ENCODE results near the gene TRIM2.

TRIM2 gene

GRCh38 chr4:153221783-153222706 is 17.8 kb downstream of the TRIM2 start:
- no peak for DNase-seq (ENCODE audit: low read depth in 2 of 2, low spot score in 1 of 2)

DNA sequence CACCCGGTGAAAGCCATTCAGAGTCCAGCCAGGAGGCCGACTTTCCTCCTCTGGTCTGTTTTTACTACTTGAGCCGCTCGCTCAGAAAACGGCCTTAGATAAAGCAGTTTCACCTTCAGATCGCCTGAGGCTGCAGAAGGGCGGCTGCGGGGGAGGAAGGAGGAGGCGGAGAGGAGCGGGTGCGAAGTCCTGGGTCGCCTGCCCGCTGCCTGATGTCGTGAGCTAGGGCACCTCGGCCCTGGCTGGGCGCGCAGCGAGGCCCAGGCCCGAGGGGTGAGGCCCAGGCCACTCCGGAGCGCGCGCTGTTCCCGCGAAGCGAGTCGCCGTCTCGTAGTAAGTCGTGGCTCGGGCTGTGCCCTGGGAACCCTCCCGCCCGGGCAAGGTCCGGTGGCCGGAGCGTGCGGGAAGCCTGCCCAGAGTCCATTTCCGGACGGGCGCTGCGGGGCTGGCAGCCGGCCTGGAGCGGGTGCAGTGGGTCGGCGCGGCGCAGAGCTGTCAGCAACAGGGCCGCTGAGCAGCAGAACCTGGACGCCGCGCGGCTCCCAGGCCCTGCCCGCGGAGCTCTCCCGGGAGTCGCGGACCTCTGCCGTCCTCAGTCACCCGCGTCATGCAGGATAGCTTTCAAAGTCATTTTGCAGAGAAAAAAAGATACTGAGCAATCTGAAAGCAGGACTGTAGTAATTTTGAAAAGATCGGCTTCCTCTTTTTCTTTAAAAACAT is 18.6 kb downstream of the TRIM2 start:
- DNase-seq (ENCODE audit: low read depth in 2 of 2, low spot score in 1 of 2), result no peak

- DNase-seq (ENCODE audit: low read depth in 2 of 2, low spot score in 1 of 2), result no peak
These were observed 19.2 kb downstream of the TRIM2 start for GRCh38 chr4:153223427-153223801.

DNA sequence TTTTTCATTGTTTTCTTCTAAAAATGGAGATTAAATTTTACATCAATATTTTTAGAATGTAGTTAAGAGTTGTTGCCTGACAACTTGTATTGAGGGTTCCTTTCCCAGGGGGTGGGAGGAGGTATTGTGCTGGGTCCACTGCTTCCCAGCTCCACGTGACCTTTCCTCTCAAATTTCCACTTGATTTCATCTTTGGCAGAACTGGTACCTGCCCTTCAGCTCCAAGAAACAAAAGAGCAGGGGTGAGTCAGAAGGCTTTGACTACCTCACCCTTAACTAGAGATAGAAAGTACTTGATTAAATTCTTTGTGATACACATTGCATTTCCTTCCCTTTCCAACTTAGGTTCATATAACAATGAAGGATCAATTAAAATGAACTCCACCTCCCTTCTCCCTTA is 19.7 kb downstream of the TRIM2 start:
- no peak for DNase-seq (ENCODE audit: low read depth in 2 of 2, low spot score in 1 of 2)

DNA sequence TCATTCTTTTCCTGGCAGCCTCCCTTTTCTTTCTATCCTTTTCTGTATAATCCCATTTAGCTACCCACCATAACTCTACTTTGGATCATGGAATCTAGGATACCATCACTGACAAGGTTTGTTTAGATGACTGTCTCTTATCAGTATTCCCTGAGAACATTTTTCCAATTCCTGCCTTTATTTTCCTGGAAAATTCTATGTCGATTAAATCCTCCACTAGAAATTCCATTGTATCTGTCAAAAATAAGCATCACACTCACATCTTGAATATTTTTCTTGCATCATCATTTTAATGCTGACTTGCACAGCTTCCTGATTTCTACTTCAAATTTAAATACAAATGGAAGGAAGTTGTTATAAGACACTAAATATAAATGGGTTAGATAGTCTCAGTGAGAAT is 20.2 kb downstream of the TRIM2 start:
- DNase-seq (ENCODE audit: low read depth in 2 of 2, low spot score in 1 of 2), result no peak

DNA sequence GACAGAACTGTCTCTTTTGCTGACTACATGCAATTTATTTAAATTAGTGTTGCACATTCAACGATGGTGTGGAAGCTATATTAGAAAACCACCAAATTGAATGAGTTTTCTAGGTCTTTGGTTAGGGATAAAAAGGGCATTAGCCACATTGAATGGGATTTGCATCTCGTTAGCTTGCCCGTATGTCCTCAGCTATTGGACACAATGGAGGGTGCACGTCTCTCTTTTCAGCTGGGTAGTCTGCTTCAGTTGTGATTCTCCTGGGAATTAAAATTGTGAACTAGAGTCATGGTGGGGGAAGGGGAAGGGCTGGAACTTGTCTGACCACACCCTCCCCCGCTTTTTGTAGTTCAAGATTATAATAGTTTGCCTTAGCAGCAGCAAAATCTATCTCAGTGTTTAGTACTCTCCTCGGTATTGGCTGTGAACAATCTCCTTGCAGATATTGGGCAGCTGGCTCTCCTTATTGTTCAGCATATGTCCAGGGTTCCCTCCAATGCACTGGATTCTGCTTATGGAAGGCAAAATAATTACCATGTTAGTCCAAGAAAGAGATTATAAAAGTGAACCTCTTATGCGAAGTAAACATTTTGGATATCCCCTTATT is 23.3 kb downstream of the TRIM2 start:
- no peak for DNase-seq (ENCODE audit: low read depth in 2 of 2, low spot score in 1 of 2)

DNA sequence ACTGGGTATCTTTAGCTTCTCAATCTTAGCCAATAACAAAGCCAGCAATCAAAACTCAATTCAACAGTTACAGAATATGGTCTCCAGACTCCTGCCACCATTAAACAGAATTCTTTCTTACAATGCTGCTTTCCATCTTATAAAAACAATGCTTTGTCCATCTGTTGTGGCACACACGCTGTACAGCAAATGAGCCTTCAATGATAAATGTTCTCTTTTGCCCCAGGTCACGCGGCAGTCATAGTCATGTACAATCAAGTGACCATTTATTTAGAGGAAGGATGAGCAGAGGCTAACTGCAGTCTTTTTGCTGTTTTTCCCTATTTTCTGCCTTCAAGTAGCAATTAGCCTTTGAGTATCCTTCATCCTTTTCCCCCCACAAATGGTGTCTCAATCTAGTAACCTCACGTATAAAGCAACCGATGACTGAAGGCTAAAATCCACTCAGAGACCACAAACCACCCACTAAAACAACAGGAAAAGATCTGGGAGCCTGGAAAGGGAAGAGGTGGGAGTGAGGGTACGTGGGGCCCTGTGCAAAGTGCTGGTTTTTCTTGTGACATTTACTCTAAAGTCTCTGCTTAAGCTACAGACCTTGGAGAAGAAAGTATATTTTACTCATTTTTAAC is 24.4 kb downstream of the TRIM2 start:
- DNase-seq (ENCODE audit: low read depth in 2 of 2, low spot score in 1 of 2), result no peak

- no peak for DNase-seq (ENCODE audit: low read depth in 2 of 2, low spot score in 1 of 2)
These were observed 25.3 kb downstream of the TRIM2 start for GRCh38 chr4:153229545-153229944.

DNA sequence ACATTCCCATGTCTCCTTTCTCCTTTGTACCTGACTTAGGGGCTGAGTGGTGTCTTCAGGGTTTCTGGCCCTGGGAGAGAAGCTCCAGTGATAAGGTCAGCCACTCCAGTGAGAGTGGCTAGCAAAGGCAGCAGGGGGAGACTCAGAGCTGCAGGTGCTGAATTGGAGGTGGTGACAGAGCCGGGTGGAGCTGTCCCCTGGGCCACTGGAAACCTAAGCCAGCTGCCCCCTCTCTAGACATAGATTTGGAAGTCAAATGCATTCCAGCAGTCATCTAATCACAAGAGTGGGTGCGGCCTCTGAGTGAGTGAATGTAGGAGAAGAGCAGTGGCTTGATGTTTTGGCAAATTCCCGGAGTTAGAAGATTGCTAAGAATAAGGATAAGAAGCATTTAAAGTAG is 28.5 kb downstream of the TRIM2 start:
- no peak for DNase-seq (ENCODE audit: low read depth in 2 of 2, low spot score in 1 of 2)

DNA sequence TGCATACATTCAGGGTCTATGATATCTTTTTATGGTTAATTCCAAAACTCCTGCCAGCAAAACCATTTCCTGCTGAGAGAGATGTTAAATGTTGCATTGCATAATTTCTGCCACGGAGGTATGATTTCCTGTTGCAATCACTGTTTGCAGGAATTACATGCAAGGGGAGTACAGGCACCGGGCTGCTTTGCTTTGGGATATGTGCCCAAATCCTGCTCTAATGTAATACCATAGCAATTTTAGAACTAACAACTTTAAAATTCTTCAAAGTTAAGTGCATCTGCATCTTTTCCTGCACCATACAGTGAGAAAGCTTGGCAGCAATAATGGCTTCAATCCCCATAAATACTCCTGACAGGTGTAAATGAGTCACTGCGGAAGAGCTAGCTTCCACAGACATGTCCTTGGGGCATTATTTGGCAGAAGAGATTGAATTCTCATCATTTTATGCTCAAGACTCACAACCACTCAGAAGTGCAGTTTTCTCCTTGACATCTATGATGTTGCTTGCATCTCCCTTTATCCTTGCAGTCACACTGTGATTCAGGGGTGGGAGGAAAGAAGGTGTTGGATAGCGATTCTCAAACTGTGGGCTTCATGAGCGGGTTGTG is 29.6 kb downstream of the TRIM2 start:
- DNase-seq (ENCODE audit: low read depth in 2 of 2, low spot score in 1 of 2), result no peak

DNA sequence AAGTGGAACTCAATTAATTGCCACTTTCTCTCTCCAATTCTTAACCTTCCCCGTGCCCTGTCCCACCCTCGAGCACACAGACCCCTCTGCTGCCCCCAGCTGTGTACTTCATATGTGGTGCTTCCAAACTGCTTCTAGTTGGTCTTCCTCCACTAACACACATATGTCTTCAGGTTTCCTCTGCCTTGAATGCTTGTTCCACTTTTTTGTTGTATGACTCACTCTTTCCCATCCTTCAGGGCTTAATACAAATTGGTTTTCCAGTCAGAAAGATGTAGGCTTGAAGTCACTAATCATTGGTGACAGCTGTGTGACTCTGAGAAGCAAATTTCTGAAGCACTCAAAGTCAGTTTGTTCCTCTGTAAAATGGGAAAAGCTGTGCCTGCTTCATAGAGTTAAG is 30.6 kb downstream of the TRIM2 start:
- DNase-seq (ENCODE audit: low read depth in 2 of 2, low spot score in 1 of 2), result no peak

DNA sequence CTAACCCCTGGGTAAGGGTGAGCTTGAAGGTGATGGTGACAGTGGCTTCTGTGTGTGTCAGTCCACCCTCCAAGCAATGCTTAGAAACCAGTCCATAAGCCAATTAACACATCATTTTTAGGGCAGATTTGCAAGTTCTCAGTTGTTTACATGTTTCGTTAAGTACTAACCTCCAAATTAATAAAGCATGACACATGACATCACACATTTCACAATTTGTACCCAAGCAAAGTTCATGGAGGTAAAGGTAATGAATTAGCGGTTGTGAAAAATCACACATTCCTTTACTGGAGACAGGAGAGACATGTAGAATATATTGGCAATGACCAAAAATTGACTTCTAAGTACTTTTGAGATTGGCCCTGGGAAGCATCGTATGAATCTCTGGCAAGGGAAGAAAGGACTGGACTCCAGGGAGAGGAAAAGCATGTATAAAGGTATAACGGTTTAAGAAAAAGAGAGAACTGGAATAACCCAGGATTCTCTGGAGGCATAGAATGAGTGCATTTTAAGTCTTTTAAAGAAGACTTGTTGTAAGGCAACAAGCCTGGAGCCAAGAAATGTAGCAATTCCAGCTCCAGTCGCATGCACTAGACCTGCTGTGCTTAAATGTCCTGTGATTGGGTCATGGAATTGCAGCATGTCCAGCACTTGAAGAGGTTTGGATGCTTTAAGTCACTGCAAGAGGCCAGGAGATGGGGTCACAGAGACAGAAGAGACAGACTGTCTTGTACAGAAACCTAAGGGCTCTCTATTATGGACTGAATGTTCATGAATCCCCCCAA is 34.1 kb downstream of the TRIM2 start:
- no peak for DNase-seq (ENCODE audit: low read depth in 2 of 2, low spot score in 1 of 2)

GRCh38 chr4:153239409-153239808 is 35.2 kb downstream of the TRIM2 start:
- DNase-seq (ENCODE audit: low read depth in 2 of 2, low spot score in 1 of 2), result no peak

DNA sequence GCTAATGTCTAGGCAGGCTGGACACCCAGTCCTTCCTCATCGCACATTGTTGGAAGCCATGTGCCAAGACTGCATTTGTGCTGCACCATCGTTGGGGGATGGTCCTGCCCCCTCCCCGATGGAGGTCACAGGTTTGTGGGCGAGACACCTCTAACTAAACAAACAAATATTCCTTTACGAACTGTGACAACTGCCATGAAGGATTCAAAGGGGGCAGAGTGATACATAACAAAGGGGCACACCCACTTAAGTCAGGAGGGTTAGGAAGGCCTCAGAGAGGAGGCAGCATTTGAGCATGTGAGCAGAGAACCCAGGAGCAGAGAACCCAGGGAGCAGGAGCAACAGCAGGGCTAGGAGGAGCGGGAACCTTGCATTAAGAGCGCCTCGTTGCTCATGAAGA is 37.1 kb downstream of the TRIM2 start:
- no peak for DNase-seq (ENCODE audit: low read depth in 2 of 2, low spot score in 1 of 2)

DNA sequence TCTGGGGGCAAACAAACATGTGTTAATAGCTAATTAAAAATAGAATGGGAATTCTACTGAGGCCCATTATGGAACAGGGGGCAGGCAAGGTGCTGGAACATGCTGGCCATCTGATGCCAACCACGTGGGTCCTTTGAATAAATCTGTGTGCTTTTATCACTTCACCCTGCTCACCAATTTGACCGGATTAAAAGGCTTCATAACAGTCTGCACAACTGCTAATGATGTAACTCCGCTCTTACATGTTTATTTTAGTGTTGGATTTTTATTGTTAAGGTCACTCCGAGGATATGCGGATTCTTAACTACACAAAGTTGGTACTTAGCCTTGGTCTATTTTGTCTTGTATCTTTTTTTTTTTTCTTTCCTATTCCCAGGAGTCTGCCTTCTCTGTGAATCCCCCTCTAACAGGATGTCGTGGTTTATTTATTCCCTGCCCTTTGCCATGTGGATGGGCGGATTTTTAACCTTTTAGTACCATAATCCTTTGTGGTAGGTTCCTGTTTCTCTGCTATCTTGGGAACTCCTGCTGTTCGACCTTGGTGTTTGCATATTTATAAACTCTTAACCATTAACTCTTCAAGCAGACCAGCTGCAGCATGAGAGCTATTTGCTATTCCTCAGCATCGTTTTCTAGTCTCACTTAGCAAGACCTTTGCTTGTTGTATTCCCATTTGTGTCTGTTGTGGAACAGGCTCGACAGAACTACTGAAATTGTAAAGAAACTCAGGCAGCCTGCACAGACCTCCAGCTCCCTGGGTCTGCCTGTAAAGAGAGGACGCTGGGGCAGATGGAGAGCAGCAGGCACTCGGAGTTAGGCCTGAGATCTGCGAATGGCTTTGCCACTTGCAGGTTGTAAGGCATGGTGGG is 38.0 kb downstream of the TRIM2 start:
- DNase-seq (ENCODE audit: low read depth in 2 of 2, low spot score in 1 of 2), result no peak

DNA sequence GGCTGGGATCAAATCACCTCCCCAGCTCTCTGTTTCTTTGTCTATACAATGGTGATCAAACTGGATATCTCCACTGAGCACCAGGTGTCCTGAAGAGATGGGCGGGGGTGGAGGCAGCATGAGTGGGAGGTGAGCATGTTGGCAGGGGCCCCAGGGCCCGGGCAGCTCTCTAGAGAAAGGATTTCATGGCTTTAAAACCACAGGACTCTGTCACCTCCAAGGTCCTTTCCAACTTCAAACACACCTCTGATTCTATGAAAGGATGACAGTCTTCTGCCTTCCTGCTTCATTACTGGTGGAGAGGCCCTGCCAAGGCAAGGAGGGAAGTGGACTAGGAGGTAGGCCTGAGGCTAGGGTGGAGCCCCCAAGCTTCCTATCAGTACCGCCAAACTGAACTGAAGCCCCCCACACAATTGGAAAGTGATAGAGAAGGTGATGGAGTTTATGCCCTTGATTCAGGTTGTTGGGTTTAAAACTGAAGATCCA is 38.6 kb downstream of the TRIM2 start:
- DNase-seq (ENCODE audit: low read depth in 2 of 2, low spot score in 1 of 2), result no peak

- DNase-seq (ENCODE audit: low read depth in 2 of 2, low spot score in 1 of 2), result no peak
These were observed 39.2 kb downstream of the TRIM2 start for GRCh38 chr4:153243468-153243867.

GRCh38 chr4:153244969-153245368 is 40.7 kb downstream of the TRIM2 start:
- no peak for DNase-seq (ENCODE audit: low read depth in 2 of 2, low spot score in 1 of 2)

DNA sequence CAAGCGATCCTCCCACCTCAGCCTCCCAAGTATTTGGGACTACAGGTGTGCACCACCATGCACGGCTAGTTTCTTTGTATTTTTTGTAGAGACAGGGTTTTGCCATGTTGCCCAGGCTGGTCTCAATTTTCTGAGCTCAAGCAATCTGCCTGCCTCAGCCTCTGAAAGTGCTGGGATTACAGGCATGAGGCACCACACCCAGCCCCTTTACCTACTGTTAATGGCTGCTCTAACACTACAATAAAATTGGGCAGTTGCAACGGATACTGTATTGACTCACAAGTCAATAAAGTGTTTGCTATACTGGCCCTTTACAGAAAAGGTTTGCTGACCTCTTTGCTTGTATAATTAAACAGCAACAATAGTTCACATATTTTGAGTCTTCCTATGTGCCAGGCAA is 41.5 kb downstream of the TRIM2 start:
- DNase-seq (ENCODE audit: low read depth in 2 of 2, low spot score in 1 of 2), result no peak
